Activated CD4-positive, alpha-beta T cell treated with anti-CD3 and anti-CD28 coated beads for 36 hours (primary cell): ENCODE results near the gene ZNRF3. TPM values are rescaled to one million over a fixed set of nuclear protein-coding genes. Genes with fewer than 3 reads are reported as not detected.

Source experiments
- ATAC-seq: fragments of 200-7000 bp; cut with Tn5 transposase; one replicate; pipeline ENCODE4 v1.10.0; 2021; ENCODE audit warnings: mild to moderate bottlenecking, moderate library complexity
- CTCF ChIA-PET: fragments of 350-600 bp; sonication (Branson Sonifier 250); formaldehyde crosslinking; loops from one replicate; lab custom pipeline; 2021; ENCODE audit warnings: antibody characterized with exemption; lab: Charles Lee
- POLR2A ChIA-PET: fragments of 350-600 bp; sonication (Branson Sonifier 250); formaldehyde crosslinking; loops from one replicate; lab custom pipeline; 2021; ENCODE audit warnings: antibody characterized with exemption, inconsistent platforms; lab: Charles Lee
- DNase-seq: peaks from one replicate; pipeline ENCODE4 v3.0.0-alpha.2; 2020
- H3K27ac Mint-ChIP-seq: one replicate; pipeline ENCODE4 v1.8.0; 2021; ENCODE audit warnings: mixed read lengths
- H3K27me3 Mint-ChIP-seq: one replicate; pipeline ENCODE4 v1.8.0; 2021; ENCODE audit warnings: mixed read lengths
- H3K36me3 Mint-ChIP-seq: one replicate; pipeline ENCODE4 v1.8.0; 2021; ENCODE audit warnings: low read depth, mixed read lengths
- H3K4me1 Mint-ChIP-seq: one replicate; pipeline ENCODE4 v1.8.0; 2021; ENCODE audit warnings: mixed read lengths
- H3K4me3 Mint-ChIP-seq: one replicate; pipeline ENCODE4 v1.8.0; 2021; ENCODE audit warnings: mild to moderate bottlenecking, moderate library complexity, mixed read lengths
- H3K9me3 Mint-ChIP-seq: one replicate; pipeline ENCODE4 v1.8.0; 2021; ENCODE audit warnings: low read depth, mixed read lengths
- intact Hi-C, 2 experiments: fragments of 100-400 bp; cut with DNase I in 1 of 2; cut with micrococcal nuclease in 1 of 2; formaldehyde crosslinking; loops; one replicate each; pipeline versions ENCODE4 v1.14.2 to v1.15.1; 2022 to 2024; cut with DNase I, micrococcal nuclease
- total RNA-seq, 2 experiments: library from RNA; stranded (reverse); gene quantifications; one replicate each; pipeline ENCODE4 v1.2.3, GENCODE V29; 2021

Gene ZNRF3
- total RNA-seq, 2 experiments from 2014 or later: 2.3 TPM

- peaks cover 51% of the 10 kb centered on the region for H3K27me3 Mint-ChIP-seq
Observed at GRCh38 chr22:29072193-29072978, 189.0 kb downstream of the ZNRF3 start.

GRCh38 chr22:29072979-29073617 is 189.7 kb downstream of the ZNRF3 start, which contains the start of gene KREMEN1:
Gene KREMEN1 (plus strand): TSS chr22:29073035. CDS start chr22:29073131, 96 bp downstream.
- Mint-ChIP-seq H3K4me1 (peaks cover 15% of the 10 kb centered on the region), H3K27ac (no peak within 1 kb of the TSS), H3K4me3 (peak within 1 kb of the TSS; percentile 66), H3K27me3 (peaks cover 53% of the 10 kb centered on the region), H3K9me3 (no peaks in the 10 kb centered on the region), H3K36me3 (no peaks in the 10 kb centered on the region)
- POLR2A ChIA-PET: no interaction called here
- peak; percentile 13 for DNase-seq
- intact Hi-C loops: loop anchor here (1.0 to 5.0 kb wide), 9 partner anchors 116 to 1156 kb away; partner anchors contain the start of genes ZNRF3 (in 2 of the 2), AP1B1 (in 1 of the 2), CCDC117 (in 1 of the 2) and HSCB (in 1 of the 2)
- CTCF ChIA-PET: interaction anchor here (1.1 to 1.6 kb wide), 5 partner anchors 30 to 218 kb away, joined by 3 to 6 read pairs (median 3); no protein-coding TSS in a partner anchor
- no peak for ATAC-seq

More at GRCh38 chr22:29072193-29072978, 189.0 kb downstream of the ZNRF3 start:
- DNase-seq (peak; percentile 93), ATAC-seq (peak; percentile 98)
- Mint-ChIP-seq H3K36me3 (no peaks in the 10 kb centered on the region), H3K4me3 (peak overlapping the region; percentile 66), H3K4me1 (peaks cover 15% of the 10 kb centered on the region), H3K27ac (no peak overlapping the region), H3K9me3 (no peaks in the 10 kb centered on the region)
- ChIA-PET CTCF (interaction anchor here (0.6 to 1.8 kb wide), 7 partner anchors 9 to 217 kb away, joined by 3 to 6 read pairs (median 3); no protein-coding TSS in a partner anchor), POLR2A (no interaction called here)
- intact Hi-C loops: loop anchor here (1.0 to 5.0 kb wide), 8 partner anchors 115 to 1155 kb away; partner anchors contain the start of genes ZNRF3 (in 2 of the 2), AP1B1 (in 1 of the 2), HSCB (in 1 of the 2) and PITPNB (in 1 of the 2)

GRCh38 chr22:29073618-29074275 is 190.4 kb downstream of the ZNRF3 start:
- POLR2A ChIA-PET: no interaction called here
- ATAC-seq: no peak
- Mint-ChIP-seq H3K9me3 (no peaks in the 10 kb centered on the region), H3K27me3 (peaks cover 53% of the 10 kb centered on the region), H3K36me3 (no peaks in the 10 kb centered on the region), H3K4me3 (peak overlapping the region; percentile 28), H3K27ac (no peak overlapping the region), H3K4me1 (peaks cover 15% of the 10 kb centered on the region)
- CTCF ChIA-PET: no interaction called here
- peak; percentile 39 for DNase-seq
- intact Hi-C loops: loop anchor here in 1 of 2 experiments (1.0 to 5.0 kb wide), 5 partner anchors 116 to 1156 kb away; partner anchors contain the start of genes CCDC117, PITPNB, RHBDD3 and XBP1

- ChIA-PET POLR2A (no interaction called here), CTCF (interaction anchor here (2.0 to 2.2 kb wide), 2 partner anchors 14 to 34 kb away, joined by 5 to 8 read pairs; no protein-coding TSS in a partner anchor)
- intact Hi-C loops: loop anchor here in 1 of 2 experiments (5.0 kb wide), 2 partner anchors 117 to 1157 kb away; partner anchors contain the start of gene PITPNB
- Mint-ChIP-seq H3K4me1 (peaks cover 15% of the 10 kb centered on the region), H3K4me3 (peak overlapping the region; percentile 28), H3K36me3 (no peaks in the 10 kb centered on the region), H3K27ac (no peak overlapping the region), H3K9me3 (no peaks in the 10 kb centered on the region), H3K27me3 (peaks cover 52% of the 10 kb centered on the region)
- DNase-seq (no peak), ATAC-seq (no peak)
Observed at GRCh38 chr22:29074276-29074772, 191.0 kb downstream of the ZNRF3 start.

- Mint-ChIP-seq H3K36me3 (no peaks in the 10 kb centered on the region), H3K9me3 (no peaks in the 10 kb centered on the region), H3K4me3 (no peak overlapping the region), H3K27ac (no peak overlapping the region), H3K4me1 (no peaks in the 10 kb centered on the region), H3K27me3 (peaks cover 32% of the 10 kb centered on the region)
- DNase-seq (no peak), ATAC-seq (no peak)
- CTCF ChIA-PET: interaction anchor here (1.1 kb wide), 1 partner anchor 171 kb away, joined by 3 read pairs; no protein-coding TSS in a partner anchor
- intact Hi-C loops: no loop called here
- POLR2A ChIA-PET: no interaction called here
Observed at GRCh38 chr22:29078036-29078868, 194.9 kb downstream of the ZNRF3 start.

- intact Hi-C loops: no loop called here
- DNase-seq (no peak), ATAC-seq (no peak)
- H3K4me3 Mint-ChIP-seq: no peak overlapping the region
- POLR2A ChIA-PET: no interaction called here
- H3K9me3 Mint-ChIP-seq: no peaks in the 10 kb centered on the region
- H3K27ac Mint-ChIP-seq: no peak overlapping the region
- H3K4me1 Mint-ChIP-seq: no peaks in the 10 kb centered on the region
- CTCF ChIA-PET: interaction anchor here (0.9 kb wide), 1 partner anchor 38 kb away, joined by 3 read pairs; no protein-coding TSS in a partner anchor
- no peaks in the 10 kb centered on the region for H3K36me3 Mint-ChIP-seq
- peaks cover 31% of the 10 kb centered on the region for H3K27me3 Mint-ChIP-seq
Observed at GRCh38 chr22:29078869-29079207, 195.5 kb downstream of the ZNRF3 start.

- no peak overlapping the region for H3K4me3 Mint-ChIP-seq
- H3K9me3 Mint-ChIP-seq: no peaks in the 10 kb centered on the region
- H3K36me3 Mint-ChIP-seq: no peaks in the 10 kb centered on the region
- CTCF ChIA-PET: interaction anchor here (0.9 kb wide), 1 partner anchor 38 kb away, joined by 3 read pairs; no protein-coding TSS in a partner anchor
- POLR2A ChIA-PET: no interaction called here
- ATAC-seq (no peak), DNase-seq (no peak)
- peaks cover 26% of the 10 kb centered on the region for H3K27me3 Mint-ChIP-seq
- H3K4me1 Mint-ChIP-seq: no peaks in the 10 kb centered on the region
- no peak overlapping the region for H3K27ac Mint-ChIP-seq
- intact Hi-C loops: no loop called here
Observed at GRCh38 chr22:29079218-29079901, 196.0 kb downstream of the ZNRF3 start.

GRCh38 chr22:29080106-29080975 is 197.0 kb downstream of the ZNRF3 start:
- Mint-ChIP-seq H3K9me3 (no peaks in the 10 kb centered on the region), H3K4me3 (no peak overlapping the region), H3K27ac (no peak overlapping the region), H3K36me3 (no peaks in the 10 kb centered on the region), H3K4me1 (no peaks in the 10 kb centered on the region), H3K27me3 (peaks cover 18% of the 10 kb centered on the region)
- POLR2A ChIA-PET: no interaction called here
- CTCF ChIA-PET: interaction anchor here (0.7 kb wide), 1 partner anchor 13 kb away, joined by 3 read pairs; no protein-coding TSS in a partner anchor
- intact Hi-C loops: no loop called here
- DNase-seq (no peak), ATAC-seq (no peak)

GRCh38 chr22:29081517-29082236 is 198.3 kb downstream of the ZNRF3 start:
- CTCF ChIA-PET: interaction anchor here (1.3 to 1.5 kb wide), 2 partner anchors 10 to 73 kb away, joined by 4 to 7 read pairs; no protein-coding TSS in a partner anchor
- intact Hi-C loops: no loop called here
- H3K4me1 Mint-ChIP-seq: no peaks in the 10 kb centered on the region
- no peak for ATAC-seq
- POLR2A ChIA-PET: no interaction called here
- H3K27ac Mint-ChIP-seq: no peak overlapping the region
- no peaks in the 10 kb centered on the region for H3K36me3 Mint-ChIP-seq
- H3K4me3 Mint-ChIP-seq: no peak overlapping the region
- H3K27me3 Mint-ChIP-seq: peaks cover 10% of the 10 kb centered on the region
- no peaks in the 10 kb centered on the region for H3K9me3 Mint-ChIP-seq
- DNase-seq: no peak
